GM18505 (cell line): ENCODE measurements around the gene TNFAIP1.
A peak's percentile ranks its signal among the peaks of the same experiment; 100 is the strongest.

Source experiments
- ATAC-seq: cut with Tn5 transposase; IDR thresholded peaks from one replicate; pipeline ENCODE4 v1.9.1; 2021; ENCODE audit not compliant: unreplicated experiment
- POLR2A ChIP-seq: IDR thresholded peaks from 4 replicates; pipeline ENCODE4 v1.6.1; 2011; ENCODE audit warnings: borderline replicate concordance; ENCODE audit not compliant: insufficient read depth, insufficient read length; ENCODE audit errors: extremely low read depth

Gene TNFAIP1

DNA sequence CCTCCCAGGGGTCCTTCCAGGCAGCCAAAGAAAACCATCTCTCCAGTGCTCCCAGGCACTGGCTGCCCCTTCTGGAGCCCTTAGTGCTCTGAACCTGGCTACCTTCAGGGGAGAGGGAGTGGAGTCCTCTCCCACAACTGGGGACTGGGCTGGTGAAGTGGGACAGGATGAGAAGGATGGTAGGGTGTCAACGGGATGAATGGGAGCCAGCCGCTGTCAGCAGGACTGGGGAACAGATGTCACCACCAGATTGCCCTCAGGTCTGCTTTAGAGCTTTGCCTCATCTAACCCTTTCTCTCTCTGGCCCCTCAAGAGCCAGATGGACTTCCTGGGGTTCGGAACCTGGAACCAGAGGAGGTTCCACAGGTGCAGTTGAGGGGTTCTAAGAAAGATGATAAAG is 29.9 kb downstream of the TNFAIP1 start:
- no peak for TF ChIP-seq POLR2A
- no peak for ATAC-seq

DNA sequence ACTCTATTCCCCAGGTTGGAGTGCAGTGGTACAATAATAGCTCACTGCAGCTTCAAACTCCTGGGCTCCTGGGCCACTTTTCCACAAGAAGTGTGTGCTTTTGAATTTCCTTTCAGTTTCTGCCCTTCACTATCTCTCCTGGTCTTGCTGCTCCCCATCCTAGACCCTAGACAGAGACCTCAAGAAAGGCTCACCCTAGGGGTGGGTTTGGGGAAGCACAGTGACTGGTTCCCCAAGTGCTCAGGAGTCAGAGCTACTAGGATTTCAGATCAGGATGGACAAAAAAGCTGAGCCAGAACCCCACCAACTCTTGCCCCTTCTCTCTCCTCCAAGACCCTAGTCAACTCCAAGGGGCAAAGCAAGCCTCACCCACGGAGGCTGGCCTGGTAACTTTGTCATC is 31.0 kb downstream of the TNFAIP1 start:
- TF ChIP-seq POLR2A: no peak
- ATAC-seq: no peak

DNA sequence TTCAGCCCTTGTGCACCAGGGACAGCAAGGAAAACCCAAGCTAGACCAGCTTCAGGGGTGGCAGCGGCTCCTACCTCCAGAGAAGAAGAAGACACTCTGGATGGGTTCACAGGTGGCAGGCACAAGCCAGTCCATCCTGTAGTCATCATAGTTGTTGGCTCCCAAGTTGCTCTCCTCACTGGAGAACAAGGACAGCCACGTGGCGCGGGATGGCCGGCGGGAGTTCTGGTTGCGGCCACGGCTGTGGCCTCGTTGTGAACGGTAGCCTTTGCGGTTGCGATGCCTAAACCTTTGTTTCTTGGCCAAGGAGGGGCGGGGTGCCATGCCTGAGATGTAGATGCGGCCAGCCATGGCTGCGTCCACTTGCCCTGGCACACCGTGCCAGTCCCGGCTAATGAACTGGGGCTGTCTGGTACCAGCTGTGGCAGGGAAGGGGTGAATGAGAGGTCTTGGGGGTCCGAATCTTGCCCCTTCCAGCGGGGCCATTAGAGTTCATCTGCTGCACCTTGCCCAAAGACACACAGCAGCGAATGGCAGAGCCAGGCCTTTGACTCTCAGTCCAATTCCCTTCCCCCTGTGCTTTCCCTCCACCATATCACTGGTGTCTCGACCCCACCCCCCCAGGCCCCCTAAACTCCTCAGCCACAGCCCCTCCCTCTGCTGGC is 32.2 kb downstream of the TNFAIP1 start:
- no peak for ATAC-seq
- TF ChIP-seq POLR2A: no peak

DNA sequence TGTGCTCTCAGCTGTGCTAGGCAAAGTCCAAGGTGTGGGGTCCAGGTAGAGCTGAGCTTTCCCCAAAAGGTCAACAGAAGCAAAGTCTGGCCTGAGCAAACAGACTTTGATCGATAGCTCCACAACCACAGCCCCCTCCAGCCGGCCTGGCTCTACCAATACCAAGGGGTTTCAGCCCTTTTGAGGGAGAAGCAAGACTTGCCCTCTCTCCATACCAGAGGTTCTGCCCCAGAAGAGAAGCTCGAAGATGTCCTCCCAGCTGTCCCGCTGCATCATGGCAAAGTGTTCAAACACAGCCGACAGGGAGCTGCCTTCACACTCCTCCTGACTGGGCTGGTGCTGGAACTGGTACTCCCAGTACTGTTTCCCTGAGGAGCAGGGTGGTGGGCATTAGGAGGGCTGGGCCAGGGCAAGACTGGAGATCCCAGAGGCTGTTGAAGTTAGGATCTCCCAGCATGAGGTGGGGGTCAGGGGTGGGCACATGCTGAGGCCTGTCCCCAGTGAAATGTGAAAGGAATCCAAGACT is 32.8 kb downstream of the TNFAIP1 start:
- ATAC-seq: no peak
- TF ChIP-seq POLR2A: no peak

DNA sequence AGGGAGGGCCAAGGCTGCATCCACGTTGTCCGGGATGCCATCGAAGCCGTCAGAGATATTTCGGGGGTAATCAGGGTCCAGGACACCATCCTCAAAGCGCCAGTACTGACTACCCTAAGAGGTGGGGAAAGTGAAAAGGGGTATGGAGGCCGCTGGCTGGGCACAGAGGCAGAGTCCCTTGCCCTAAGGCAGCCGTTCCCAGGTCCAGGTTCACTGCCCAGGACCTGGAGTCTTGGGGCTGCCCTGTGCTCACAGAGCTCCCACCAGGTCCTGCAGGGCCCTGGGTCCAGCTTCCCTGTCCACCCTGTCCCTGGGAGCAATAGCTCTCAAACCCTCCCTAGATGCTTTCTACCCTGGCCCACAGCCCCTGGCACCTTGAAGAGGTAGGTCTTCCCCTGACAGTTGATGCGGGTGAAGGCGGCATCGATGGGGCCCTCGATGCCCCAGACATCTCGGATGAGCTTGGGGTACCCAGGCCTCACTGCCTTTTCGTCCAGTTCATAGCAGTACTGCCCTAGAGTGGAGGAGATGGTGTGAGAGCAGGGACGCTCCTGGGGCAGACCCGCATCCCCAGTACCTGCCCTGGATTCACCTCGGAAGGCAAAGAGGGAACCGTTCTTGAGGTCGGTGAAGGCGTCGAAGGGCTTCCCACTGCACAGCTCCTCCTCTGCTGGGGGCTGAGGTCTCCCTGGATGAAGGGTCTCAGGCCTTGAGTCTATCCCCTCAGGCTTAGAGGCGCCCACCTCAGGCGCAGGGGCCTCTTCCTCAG is 33.5 kb downstream of the TNFAIP1 start:
- no peak for ATAC-seq
- TF ChIP-seq POLR2A: no peak

DNA sequence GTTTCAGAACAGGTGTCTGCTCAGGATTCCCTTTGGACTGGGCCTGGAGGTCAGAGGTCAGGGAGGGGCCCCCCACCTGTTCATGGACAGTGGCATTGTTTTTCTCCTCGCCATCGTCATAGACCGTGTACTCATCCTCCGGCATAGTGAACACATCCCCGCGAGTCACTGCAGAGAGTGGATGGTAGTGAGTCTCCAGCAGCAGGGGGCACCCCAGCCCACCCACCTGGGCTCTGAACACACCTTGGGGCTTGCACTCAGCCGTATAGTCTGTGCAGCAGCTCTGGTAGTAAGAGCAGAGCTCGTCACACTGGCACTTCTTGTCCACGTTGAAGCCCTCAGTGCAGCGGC is 34.1 kb downstream of the TNFAIP1 start:
- no peak for TF ChIP-seq POLR2A
- no peak for ATAC-seq

DNA sequence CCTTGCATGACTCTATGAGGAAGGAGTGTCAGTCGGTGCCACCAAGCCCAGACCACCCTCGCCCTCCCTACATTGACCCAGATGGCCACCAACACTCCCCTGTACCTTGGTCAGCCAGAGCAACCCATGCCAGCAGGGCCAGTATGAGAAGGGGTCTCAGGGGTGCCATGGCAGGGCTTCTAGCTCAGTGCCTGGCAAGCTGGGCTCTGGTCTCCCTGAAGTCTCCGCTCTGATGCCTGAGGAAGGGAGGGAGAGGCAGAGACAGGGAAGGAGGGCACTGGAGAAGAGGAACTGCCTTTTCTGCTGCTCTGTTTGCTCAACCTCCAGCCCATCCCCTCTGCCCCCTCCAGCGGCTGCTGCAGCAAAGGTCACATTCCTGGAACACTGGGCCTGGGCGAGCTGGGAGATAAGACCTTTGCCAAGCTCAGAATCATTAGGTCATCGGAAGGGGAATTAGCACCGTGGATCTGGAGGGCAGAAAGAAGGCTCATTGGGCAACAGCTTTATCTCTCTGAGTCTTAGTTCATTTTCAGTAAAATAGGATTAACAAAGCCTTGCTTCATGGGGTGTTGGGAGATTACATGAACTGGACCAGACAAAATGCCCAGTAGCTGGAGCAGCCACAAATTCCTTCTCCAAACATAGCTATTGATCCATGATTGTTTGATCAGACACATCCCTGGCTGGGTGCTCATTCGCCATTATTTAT is 34.6 kb downstream of the TNFAIP1 start, which contains the start of gene VTN:
VTN (minus strand) TSS at position 273 of the 709 bp plus-strand sequence; CDS start at position 169, 104 bp downstream.
- no peak for ATAC-seq
- no peak for TF ChIP-seq POLR2A

DNA sequence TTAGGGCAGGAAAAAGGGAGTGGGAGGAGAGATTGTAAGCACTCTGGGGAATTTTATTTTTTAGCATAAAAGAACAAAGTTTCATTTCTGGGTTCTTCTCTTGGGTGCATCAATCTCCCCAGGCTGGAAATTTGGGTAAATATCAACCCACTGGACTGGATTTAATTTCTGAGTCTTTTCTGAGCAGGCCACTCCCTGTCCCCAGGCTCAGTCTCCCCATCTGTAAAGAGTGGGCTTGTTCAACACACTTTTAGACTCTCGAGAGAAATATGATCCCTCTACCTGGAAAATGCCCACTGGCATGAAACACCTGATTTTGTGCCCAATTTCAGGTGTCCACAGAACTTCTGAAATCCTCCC is 35.2 kb downstream of the TNFAIP1 start:
- no peak for TF ChIP-seq POLR2A
- ATAC-seq: no peak

DNA sequence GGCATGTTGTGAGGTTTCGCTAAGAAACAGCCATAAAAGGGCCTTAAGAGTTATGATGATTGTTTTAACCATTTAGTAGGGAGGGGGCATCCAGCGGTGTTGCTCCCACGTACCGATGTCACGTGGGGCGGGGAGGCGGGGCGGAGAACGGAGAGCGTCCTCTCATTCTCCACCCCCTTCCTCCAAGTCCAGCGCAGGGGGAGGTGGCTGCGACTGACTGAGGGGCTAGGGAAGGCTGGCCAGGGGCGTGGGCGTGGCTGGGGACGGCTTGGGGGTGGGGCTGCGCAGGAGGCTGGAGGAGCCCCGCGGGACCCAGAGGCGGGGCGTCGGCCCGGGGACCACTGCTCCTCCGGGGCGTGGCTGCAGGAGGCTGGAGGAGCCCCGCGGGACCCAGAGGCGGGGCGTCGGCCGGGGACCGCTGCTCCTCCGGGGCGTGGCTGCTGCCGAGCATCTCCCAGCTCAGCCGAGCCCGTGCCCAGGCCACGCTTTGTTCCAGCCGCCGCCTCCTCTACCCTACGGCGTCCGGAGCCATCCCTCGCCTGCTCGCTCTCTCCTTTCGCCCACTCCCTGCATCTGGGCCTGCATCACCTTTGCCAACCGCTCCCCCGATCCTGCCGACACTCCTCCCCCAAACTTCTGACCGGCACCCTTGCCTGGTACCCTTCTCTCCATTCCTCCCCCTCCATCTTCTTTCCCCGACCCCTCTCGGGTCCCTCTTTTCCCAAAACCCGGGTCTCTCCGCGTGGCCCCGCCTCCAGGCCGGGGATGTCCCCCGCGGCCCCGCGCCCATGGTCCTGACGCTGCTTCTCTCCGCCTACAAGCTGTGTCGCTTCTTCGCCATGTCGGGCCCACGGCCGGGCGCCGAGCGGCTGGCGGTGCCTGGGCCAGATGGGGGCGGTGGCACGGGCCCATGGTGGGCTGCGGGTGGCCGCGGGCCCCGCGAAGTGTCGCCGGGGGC is 36.0 kb downstream of the TNFAIP1 start, which contains the start of gene SARM1:
SARM1 (plus strand) TSS at position 450 of the 958 bp plus-strand sequence; CDS start at position 789, 339 bp downstream.
- peak; percentile 65 for ATAC-seq

DNA sequence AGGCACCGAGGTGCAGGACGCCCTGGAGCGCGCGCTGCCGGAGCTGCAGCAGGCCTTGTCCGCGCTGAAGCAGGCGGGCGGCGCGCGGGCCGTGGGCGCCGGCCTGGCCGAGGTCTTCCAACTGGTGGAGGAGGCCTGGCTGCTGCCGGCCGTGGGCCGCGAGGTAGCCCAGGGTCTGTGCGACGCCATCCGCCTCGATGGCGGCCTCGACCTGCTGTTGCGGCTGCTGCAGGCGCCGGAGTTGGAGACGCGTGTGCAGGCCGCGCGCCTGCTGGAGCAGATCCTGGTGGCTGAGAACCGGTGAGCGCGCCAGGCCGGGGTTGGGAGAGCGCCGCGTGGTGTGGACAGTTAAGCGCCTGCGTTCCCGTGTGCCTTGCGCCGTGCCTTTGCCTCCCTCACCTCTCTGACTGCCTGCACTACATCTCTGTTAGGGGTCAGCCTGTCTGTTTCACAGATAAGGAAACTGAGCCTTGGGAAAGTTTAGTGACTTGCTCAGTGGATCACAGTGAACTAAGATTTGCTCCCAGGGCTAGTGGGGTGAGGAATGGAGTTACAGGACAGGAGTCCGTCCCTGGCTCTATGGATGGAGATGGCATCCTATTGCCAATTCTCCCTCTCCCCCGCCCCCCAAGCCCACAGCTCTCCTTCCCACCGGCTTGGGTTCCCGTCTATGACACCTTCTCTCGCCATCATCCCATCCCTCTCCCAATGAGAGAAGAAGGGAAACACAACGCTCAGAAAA is 36.8 kb downstream of the TNFAIP1 start:
- no peak for ATAC-seq
- TF ChIP-seq POLR2A: no peak

More for the DNA sequence above, 36.0 kb downstream of the TNFAIP1 start, which contains the start of gene SARM1:
- peak; percentile 40 for TF ChIP-seq POLR2A

DNA sequence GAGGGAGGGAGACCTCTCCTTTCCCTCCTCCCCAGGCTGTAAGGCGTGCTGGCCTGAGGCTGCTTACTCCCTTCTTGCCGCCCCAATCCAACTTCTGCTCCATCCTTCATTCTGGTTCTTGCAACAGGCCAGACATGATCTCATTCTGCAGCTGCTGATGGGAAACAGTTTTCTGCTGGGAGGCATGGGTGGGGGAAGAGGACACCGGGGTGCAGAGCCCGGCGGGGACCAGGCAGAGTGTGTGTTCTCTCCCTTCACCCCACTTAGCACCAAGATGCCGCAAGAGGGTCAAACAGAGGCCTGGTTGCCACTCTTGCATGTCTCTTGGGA is 37.3 kb downstream of the TNFAIP1 start:
- TF ChIP-seq POLR2A: no peak
- no peak for ATAC-seq
